Smooth muscle cell (in vitro differentiated cells): Measurements from ENCODE around the gene C3orf20. TPM values are rescaled to one million over a fixed set of nuclear protein-coding genes. Genes with fewer than 3 reads are reported as not detected.

ENCODE experiments used
- DNase-seq: peaks from one replicate; lab custom pipeline; 2025; ENCODE audit not compliant: unreplicated experiment; lab: John Stamatoyannopoulos, UW
- H2AFZ ChIP-seq: fragments of 200-600 bp; sonication (generic); 2 replicates; pipeline ENCODE4 v1.6.0; 2016; ENCODE audit warnings: antibody characterized with exemption, low read depth, mild to moderate bottlenecking
- H3F3A ChIP-seq: fragments of 200-600 bp; sonication (generic); 2 replicates; pipeline ENCODE4 v1.6.0; 2017; ENCODE audit warnings: antibody characterized with exemption, low read depth
- H3K27ac ChIP-seq: fragments of 200-600 bp; sonication (generic); 2 replicates; pipeline ENCODE4 v1.5.1; 2016; ENCODE audit warnings: low read depth, mild to moderate bottlenecking
- H3K27me3 ChIP-seq: fragments of 200-600 bp; sonication (generic); 2 replicates; pipeline ENCODE4 v1.6.1; 2016; ENCODE audit warnings: low read depth, mild to moderate bottlenecking
- H3K36me3 ChIP-seq: fragments of 200-600 bp; sonication (generic); 2 replicates; pipeline ENCODE4 v1.5.1; 2016; ENCODE audit warnings: low read depth
- H3K4me1 ChIP-seq: fragments of 200-600 bp; sonication (generic); 2 replicates; pipeline ENCODE4 v1.5.1; 2016; ENCODE audit warnings: low read depth
- H3K4me2 ChIP-seq: fragments of 200-600 bp; sonication (generic); 2 replicates; pipeline ENCODE4 v1.6.0; 2016; ENCODE audit warnings: mild to moderate bottlenecking
- H3K4me3 ChIP-seq: fragments of 200-600 bp; sonication (generic); 2 replicates; pipeline ENCODE4 v1.5.1; 2016; ENCODE audit warnings: mild to moderate bottlenecking
- H3K79me2 ChIP-seq: fragments of 200-600 bp; sonication (generic); 2 replicates; pipeline ENCODE4 v1.6.0; 2016; ENCODE audit warnings: low read depth, mild to moderate bottlenecking
- H3K9ac ChIP-seq: fragments of 200-600 bp; sonication (generic); 2 replicates; pipeline ENCODE4 v1.6.0; 2016; ENCODE audit warnings: low read depth
- H3K9me3 ChIP-seq: fragments of 200-600 bp; sonication (generic); replicated peaks from 2 replicates; pipeline ENCODE4 v1.5.1; 2016; ENCODE audit warnings: low read depth
- H4K20me1 ChIP-seq: fragments of 200-600 bp; sonication (generic); 2 replicates; pipeline ENCODE4 v1.6.0; 2016; ENCODE audit warnings: low read depth
- WGBS: methylation state at CpG from one replicate; pipeline ENCODE4 v1.1.7; 2016; ENCODE audit warnings: low lambda C conversion rate; 5-methylcytosine and 5-hydroxymethylcytosine counted together
- polyA plus RNA-seq: library from polyadenylated mRNA; unstranded; fragments of >200 nt; fragmentation: Nextera tagmentation; extraction: Ambion mirVana; gene quantifications from 2 replicates; pipeline ENCODE4 v1.2.1, GENCODE V29; 2016
- total RNA-seq: library from RNA; depleted of rRNA; stranded (reverse); fragments of >200 nt; gene quantifications from 2 replicates; pipeline ENCODE4 v1.2.3, GENCODE V29; 2014
- TF ChIP-seq, protein P1 (sequence below): fragments of 200-600 bp; sonication (generic); IDR thresholded peaks from 2 replicates; pipeline ENCODE4 v1.5.1; 2017; ENCODE audit warnings: borderline replicate concordance, mild to moderate bottlenecking, antibody characterized with exemption; ENCODE audit not compliant: insufficient read depth, poor library complexity, severe bottlenecking

Gene C3orf20
- total and polyA plus RNA-seq, 2 experiments from 2014 or later, result not detected

DNA sequence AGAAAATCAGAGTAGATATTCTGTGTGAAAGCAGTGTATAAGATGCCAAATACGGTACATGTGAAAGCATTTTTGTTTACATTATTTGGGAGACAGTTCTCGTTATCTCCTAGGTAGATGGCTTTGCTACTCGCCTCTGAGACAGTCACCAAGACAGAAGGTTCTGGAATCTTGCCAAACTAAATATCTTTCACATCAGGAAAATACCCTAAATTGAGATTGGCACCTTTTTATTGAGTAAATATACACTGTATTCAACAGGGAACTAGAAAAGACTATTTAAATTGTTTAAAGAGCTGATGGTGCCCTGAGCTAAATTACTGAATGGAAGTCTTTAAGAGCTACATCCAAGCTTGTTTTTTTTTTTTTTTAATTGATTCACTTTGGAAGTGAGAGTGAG is 147.2 kb downstream of the C3orf20 start:
- Histone ChIP-seq H3K4me2 (no peak overlapping the region), H4K20me1 (no peaks in the 10 kb centered on the region), H3K36me3 (no peaks in the 10 kb centered on the region), H3K27ac (no peak overlapping the region), H3K4me1 (no peaks in the 10 kb centered on the region), H2AFZ (no peak overlapping the region), H3F3A (no peaks in the 10 kb centered on the region), H3K79me2 (no peaks in the 10 kb centered on the region), H3K9me3 (no peaks in the 10 kb centered on the region), H3K4me3 (no peak overlapping the region), H3K27me3 (no peaks in the 10 kb centered on the region), H3K9ac (no peak overlapping the region)
- WGBS, result 93% methylated on average over 3 of the region's 3 CpGs
- TF ChIP-seq, protein P1, sequence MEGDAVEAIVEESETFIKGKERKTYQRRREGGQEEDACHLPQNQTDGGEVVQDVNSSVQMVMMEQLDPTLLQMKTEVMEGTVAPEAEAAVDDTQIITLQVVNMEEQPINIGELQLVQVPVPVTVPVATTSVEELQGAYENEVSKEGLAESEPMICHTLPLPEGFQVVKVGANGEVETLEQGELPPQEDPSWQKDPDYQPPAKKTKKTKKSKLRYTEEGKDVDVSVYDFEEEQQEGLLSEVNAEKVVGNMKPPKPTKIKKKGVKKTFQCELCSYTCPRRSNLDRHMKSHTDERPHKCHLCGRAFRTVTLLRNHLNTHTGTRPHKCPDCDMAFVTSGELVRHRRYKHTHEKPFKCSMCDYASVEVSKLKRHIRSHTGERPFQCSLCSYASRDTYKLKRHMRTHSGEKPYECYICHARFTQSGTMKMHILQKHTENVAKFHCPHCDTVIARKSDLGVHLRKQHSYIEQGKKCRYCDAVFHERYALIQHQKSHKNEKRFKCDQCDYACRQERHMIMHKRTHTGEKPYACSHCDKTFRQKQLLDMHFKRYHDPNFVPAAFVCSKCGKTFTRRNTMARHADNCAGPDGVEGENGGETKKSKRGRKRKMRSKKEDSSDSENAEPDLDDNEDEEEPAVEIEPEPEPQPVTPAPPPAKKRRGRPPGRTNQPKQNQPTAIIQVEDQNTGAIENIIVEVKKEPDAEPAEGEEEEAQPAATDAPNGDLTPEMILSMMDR, result no peak
- DNase-seq, result no peak

Other genes starting within 250 kb of the C3orf20 start
- gene GRIP2, start 134.8 kb upstream of the C3orf20 start, total RNA-seq, result 3.2 and 6.5 TPM in 2 replicates
- 2.0 and 3.6 TPM in 2 replicates for gene GRIP2, start 134.8 kb upstream of the C3orf20 start, polyA plus RNA-seq
- gene CCDC174, start 23.4 kb upstream of the C3orf20 start, total RNA-seq, result 9.7 and 12.0 TPM in 2 replicates
- 20.5 and 25.2 TPM in 2 replicates for gene CCDC174, start 23.4 kb upstream of the C3orf20 start, polyA plus RNA-seq
- 0.63 and 1.0 TPM in 2 replicates for gene FGD5, start 143.8 kb downstream of the C3orf20 start, total RNA-seq
- gene FGD5, start 143.8 kb downstream of the C3orf20 start, polyA plus RNA-seq, result 0.71 and 2.7 TPM in 2 replicates